Prostate gland (tissue), 2 donors: ENCODE measurements around the gene HSPA9. TPM values are rescaled to one million over a fixed set of nuclear protein-coding genes. Genes with fewer than 3 reads are reported as not detected.

Experiments used
- DNase-seq: peaks from one replicate; pipeline ENCODE4 v3.0.0-alpha.2; 2019; ENCODE audit warnings: low spot score
- H3K27ac ChIP-seq, 2 donors: fragments of 200-600 bp; sonication (generic); 2 replicates each; pipeline ENCODE4 v1.5.1; 2017 to 2019
- H3K27me3 ChIP-seq: fragments of 200-600 bp; sonication (generic); replicated peaks from 2 replicates; pipeline ENCODE4 v1.5.1; 2019; ENCODE audit not compliant: insufficient read depth
- H3K36me3 ChIP-seq, 2 donors: fragments of 200-600 bp; sonication (generic); 1 replicate in 1 of 2; 2 replicates in 1 of 2; pipeline versions ENCODE4 v1.5.1 to v1.8.1; 2017 to 2019
- H3K4me1 ChIP-seq: fragments of 200-600 bp; sonication (generic); replicated peaks from 2 replicates; pipeline ENCODE4 v1.5.1; 2019
- H3K4me3 ChIP-seq, 2 donors: fragments of 200-600 bp; sonication (generic); 2 replicates each; pipeline ENCODE4 v1.5.1; 2017 to 2019
- H3K9me3 ChIP-seq: fragments of 200-600 bp; sonication (generic); 2 replicates; pipeline ENCODE4 v1.5.1; 2017
- POLR2A ChIP-seq: fragments of 450-650 bp; IDR thresholded peaks from one replicate; pipeline ENCODE4 v1.6.1; 2016; ENCODE audit warnings: antibody characterized with exemption, mild to moderate bottlenecking
- POLR2AphosphoS5 ChIP-seq: sonication (generic); formaldehyde crosslinking; IDR thresholded peaks from one replicate; pipeline ENCODE4 v1.6.1; 2017; ENCODE audit warnings: antibody characterized with exemption
- WGBS: methylation state at CpG from one replicate; pipeline ENCODE4 v1.1.5; 2018; 5-methylcytosine and 5-hydroxymethylcytosine counted together
- intact Hi-C: fragments of 100-400 bp; cut with DNase I; formaldehyde crosslinking; loops from one replicate; pipeline ENCODE4 v1.14.2; 2022
- total RNA-seq, 2 donors: library from RNA; depleted of rRNA; stranded (reverse); fragments of >200 nt; gene quantifications; one replicate each; pipeline ENCODE4 v1.1.0, GENCODE V29; 2016
- TF ChIP-seq, protein P1 (sequence below), 4 experiments: fragments of 200-600 bp in 2 of 4; fragments of 450-650 bp in 2 of 4; sonication (generic) in 2 of 4; IDR thresholded peaks; 1 replicate in 3 of 4; 2 replicates in 1 of 4; pipeline ENCODE4 v1.5.1; 2016 to 2019; ENCODE audit warnings: antibody characterized with exemption in 4 of 4, mild to moderate bottlenecking in 2 of 4, moderate library complexity in 2 of 4

The HSPA9 gene
- total RNA-seq, 2 donors from 2014 or later, result 273 to 331 TPM

DNA sequence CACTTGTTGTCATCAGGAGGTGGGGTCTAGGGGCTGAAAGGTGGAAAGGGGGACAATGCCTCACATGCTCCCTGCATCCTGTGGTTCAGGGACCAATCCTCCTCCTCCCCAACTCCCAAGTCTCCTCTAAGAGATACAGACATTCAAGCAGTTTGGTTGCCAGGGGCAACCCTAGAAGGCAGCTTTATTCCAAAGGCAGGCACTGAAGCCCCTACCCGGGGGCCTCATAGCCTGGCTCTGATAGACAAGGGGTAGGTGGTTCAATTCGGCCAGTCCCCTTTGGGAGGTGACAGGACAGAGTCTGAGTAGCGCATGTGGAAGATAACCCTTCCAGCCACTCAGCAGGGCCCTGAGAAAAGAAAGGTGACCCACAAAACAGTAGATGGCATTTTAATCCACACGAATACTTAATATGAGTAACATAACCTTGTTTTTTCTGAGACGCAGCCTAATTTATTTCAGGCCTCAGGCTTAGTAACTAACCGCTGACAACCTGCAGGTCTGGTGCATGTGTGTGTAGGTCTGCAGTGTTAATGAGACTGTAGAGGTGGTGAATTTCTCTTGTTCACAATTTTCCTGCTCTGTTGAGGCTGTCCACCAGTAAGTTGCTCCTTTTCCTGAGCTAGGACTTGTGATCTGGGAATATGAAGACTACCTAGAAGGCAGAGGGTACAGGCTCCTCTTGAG is 31.3 kb upstream of the HSPA9 start:
- TF ChIP-seq POLR2A, result no peak
- TF ChIP-seq POLR2AphosphoS5, result no peak
- TF ChIP-seq, protein P1, sequence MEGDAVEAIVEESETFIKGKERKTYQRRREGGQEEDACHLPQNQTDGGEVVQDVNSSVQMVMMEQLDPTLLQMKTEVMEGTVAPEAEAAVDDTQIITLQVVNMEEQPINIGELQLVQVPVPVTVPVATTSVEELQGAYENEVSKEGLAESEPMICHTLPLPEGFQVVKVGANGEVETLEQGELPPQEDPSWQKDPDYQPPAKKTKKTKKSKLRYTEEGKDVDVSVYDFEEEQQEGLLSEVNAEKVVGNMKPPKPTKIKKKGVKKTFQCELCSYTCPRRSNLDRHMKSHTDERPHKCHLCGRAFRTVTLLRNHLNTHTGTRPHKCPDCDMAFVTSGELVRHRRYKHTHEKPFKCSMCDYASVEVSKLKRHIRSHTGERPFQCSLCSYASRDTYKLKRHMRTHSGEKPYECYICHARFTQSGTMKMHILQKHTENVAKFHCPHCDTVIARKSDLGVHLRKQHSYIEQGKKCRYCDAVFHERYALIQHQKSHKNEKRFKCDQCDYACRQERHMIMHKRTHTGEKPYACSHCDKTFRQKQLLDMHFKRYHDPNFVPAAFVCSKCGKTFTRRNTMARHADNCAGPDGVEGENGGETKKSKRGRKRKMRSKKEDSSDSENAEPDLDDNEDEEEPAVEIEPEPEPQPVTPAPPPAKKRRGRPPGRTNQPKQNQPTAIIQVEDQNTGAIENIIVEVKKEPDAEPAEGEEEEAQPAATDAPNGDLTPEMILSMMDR (IDR thresholded peaks at IDR 0.05), result no peak
- Histone ChIP-seq H3K27me3 (no peaks in the 10 kb centered on the region), H3K4me3 (no peak overlapping the region), H3K36me3 (no peaks in the 10 kb centered on the region), H3K9me3 (no peaks in the 10 kb centered on the region), H3K4me1 (peaks cover 11% of the 10 kb centered on the region), H3K27ac (no peak overlapping the region)
- no peak for DNase-seq
- 82% methylated on average over 6 of the region's 6 CpGs for WGBS
- intact Hi-C loops, result no loop called here

DNA sequence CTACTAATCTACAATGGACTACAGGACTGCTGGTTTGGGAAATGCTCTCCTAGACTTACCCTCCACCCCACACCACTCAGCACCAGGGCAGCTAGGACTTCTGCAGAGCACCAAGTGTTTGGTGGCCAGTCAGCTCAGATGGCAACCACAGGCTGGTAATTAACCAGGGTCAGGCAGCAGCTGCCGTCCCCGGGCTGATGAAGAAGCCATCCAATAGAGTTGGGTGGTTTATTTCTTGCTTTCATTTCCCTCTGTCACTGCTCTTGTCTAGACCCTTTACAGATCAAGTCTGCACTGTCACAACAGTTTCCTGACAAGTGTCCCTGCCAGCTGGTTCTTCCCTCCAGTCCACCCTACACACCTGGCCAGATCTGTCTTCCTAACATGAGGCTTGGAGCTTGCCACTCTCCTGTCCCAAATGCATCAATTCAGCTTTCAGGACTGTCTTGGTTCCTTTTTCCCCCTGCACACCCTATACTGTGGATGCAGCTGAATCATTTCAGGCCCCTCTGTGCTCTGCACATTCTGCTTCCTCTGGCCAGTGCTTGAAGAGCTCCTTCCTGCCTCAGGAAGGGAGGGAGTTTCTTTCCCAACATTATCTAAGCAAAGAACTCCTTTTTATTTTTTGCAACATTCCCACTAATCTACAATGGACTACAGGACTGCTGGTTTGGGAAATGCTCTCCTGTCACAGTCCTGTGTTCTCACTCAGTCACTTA is 30.2 kb upstream of the HSPA9 start:
- H3K27me3 ChIP-seq, result no peaks in the 10 kb centered on the region
- H3K27ac ChIP-seq, result no peak overlapping the region
- WGBS, result 94% methylated on average over 2 of the region's 2 CpGs
- H3K4me1 ChIP-seq, result no peaks in the 10 kb centered on the region
- DNase-seq, result no peak
- TF ChIP-seq POLR2A, result no peak
- no peak for TF ChIP-seq POLR2AphosphoS5
- TF ChIP-seq, protein P1 (IDR thresholded peaks at IDR 0.05), result no peak
- no peak overlapping the region for H3K4me3 ChIP-seq
- H3K9me3 ChIP-seq, result no peaks in the 10 kb centered on the region
- intact Hi-C loops, result no loop called here
- no peaks in the 10 kb centered on the region for H3K36me3 ChIP-seq

DNA sequence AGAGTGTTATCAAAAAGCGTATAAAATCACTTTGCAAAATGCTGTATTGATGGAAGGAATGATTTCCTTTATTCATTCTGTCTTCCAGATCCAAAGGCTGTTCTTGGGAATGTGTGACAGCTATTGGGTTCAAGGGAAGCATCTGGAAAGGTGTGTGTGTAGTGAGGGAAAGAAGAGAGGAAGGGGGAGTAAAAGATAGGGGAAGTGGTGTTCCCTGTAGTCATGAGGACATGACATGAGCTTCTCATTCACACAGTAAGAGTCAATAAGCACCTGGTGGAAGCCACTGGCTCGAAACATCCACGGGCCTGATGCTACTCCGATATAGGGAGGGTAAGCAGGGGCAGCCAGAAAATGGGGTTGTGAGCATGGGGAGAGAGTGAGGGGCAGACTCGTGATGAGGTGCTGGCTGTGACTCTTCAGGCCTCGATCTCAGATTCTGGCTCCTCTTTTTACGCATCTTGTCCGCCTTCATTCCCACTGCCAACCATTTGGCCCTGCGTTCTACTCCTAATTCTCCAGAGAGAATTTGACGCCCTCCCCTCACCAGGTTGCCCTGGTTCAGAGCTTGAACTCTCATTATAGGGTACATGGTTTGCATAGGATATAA is 29.1 kb upstream of the HSPA9 start:
- Histone ChIP-seq H3K9me3 (no peaks in the 10 kb centered on the region), H3K27me3 (no peaks in the 10 kb centered on the region), H3K36me3 (no peaks in the 10 kb centered on the region), H3K4me3 (no peak overlapping the region), H3K4me1 (no peaks in the 10 kb centered on the region), H3K27ac (no peak overlapping the region)
- intact Hi-C loops, result no loop called here
- DNase-seq, result no peak
- no peak for TF ChIP-seq POLR2AphosphoS5
- TF ChIP-seq POLR2A, result no peak
- TF ChIP-seq, protein P1 (IDR thresholded peaks at IDR 0.05), result no peak
- 91% methylated on average over 10 of the region's 10 CpGs for WGBS

DNA sequence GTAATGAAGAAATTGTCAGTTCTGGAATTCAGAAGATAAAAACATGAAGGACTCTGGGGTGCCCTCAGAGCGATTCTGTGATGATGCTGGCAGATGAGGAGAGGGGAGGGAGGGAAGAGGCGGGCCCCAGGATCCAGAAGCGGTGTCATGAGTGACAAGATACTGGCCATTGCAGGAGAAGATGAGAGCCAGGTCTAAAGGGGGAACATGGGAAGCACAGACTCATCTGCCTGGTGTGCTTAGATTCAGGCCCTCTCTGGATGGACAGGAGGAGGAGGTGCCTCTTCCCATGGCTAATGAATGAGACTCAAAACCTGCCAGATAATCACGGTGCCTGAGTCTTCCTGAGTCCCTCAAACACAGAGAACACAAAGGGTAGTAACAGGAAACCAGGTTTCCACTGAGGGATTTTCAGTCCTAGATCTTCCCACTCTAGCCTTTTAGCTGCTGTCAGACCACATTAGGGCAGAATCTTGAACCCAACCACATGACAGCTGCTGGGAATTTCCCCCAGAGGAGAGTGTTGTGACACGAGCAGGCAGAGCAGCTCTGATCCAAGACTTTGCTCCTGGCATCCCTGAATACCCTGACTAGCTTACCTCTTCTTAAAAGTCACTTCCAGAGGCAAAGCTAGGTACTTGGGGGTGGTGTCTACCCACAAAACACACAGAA is 28.2 kb upstream of the HSPA9 start:
- intact Hi-C loops, result no loop called here
- H3K9me3 ChIP-seq, result no peaks in the 10 kb centered on the region
- H3K4me1 ChIP-seq, result no peaks in the 10 kb centered on the region
- WGBS, result 59% methylated on average over 5 of the region's 5 CpGs
- no peak for DNase-seq
- TF ChIP-seq POLR2A (no peak), POLR2AphosphoS5 (no peak)
- TF ChIP-seq, protein P1 (IDR thresholded peaks at IDR 0.05), result no peak
- no peaks in the 10 kb centered on the region for H3K36me3 ChIP-seq
- H3K27me3 ChIP-seq, result no peaks in the 10 kb centered on the region
- no peak overlapping the region for H3K4me3 ChIP-seq
- H3K27ac ChIP-seq, result no peak overlapping the region
